A549 (cell line): Measurements from ENCODE around the gene SERPIND1.

Source experiments
- EHMT2 ChIP-seq: fragments of 200-600 bp; sonication (generic); IDR thresholded peaks from 2 replicates; pipeline ENCODE4 v1.6.1; 2016; ENCODE audit warnings: antibody characterized with exemption, low read depth, mild to moderate bottlenecking, moderate library complexity
- EP300 ChIP-seq, 2 experiments: fragments of >200 bp; sonication (Bioruptor Twin); formaldehyde crosslinking; IDR thresholded peaks; 2 replicates in 1 of 2; 3 replicates in 1 of 2; pipeline ENCODE4 v1.6.1; 2016 to 2017
- HEYL ChIP-seq: fragments of 250-450 bp; sonication (Bioruptor Pico); IDR thresholded peaks from 2 replicates; pipeline ENCODE4 v1.8.0; 2021; ENCODE audit warnings: mild to moderate bottlenecking, moderate library complexity
- MAFK ChIP-seq: fragments of 450-650 bp; IDR thresholded peaks from 2 replicates; pipeline ENCODE4 v1.6.1; 2014; ENCODE audit not compliant: partially characterized antibody
- NR3C1 ChIP-seq: fragments of >200 bp; sonication (Bioruptor Twin); formaldehyde crosslinking; IDR thresholded peaks from 3 replicates; pipeline ENCODE4 v1.6.1; 2017
- PHF8 ChIP-seq: fragments of 200-600 bp; sonication (generic); IDR thresholded peaks from 2 replicates; pipeline ENCODE4 v1.6.1; 2016; ENCODE audit warnings: low read depth, mild to moderate bottlenecking, antibody characterized with exemption, moderate library complexity, borderline replicate concordance
- RFX5 ChIP-seq: fragments of 450-650 bp; IDR thresholded peaks from 2 replicates; pipeline ENCODE4 v1.7.1; 2014; ENCODE audit warnings: antibody characterized with exemption, mild to moderate bottlenecking, moderate library complexity
- TF ChIP-seq, protein P1 (sequence below): fragments of >200 bp; sonication (Bioruptor Twin); formaldehyde crosslinking; IDR thresholded peaks from 3 replicates; pipeline ENCODE4 v1.5.1; 2016

DNA sequence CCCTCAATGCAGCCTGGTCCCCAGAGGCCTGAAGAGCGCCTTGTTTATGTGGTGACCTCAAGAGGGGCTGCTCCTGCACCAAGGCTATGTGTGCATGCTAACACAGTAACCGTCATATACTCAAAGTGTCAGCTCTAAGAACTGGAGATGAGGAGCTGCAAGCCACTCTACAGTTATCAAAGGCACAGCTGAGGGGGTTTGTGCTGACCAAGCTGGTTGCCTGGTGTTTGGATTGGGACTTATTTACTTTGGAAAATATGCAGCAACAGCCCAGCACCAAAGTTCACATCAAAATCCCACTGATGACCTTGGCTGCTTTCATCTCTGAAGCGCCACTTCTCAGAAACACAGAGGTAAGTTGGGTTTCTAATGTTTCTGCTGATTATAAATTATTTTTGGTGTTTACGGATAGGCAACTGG lies at the start of gene SERPIND1:
- TF ChIP-seq, protein P1, sequence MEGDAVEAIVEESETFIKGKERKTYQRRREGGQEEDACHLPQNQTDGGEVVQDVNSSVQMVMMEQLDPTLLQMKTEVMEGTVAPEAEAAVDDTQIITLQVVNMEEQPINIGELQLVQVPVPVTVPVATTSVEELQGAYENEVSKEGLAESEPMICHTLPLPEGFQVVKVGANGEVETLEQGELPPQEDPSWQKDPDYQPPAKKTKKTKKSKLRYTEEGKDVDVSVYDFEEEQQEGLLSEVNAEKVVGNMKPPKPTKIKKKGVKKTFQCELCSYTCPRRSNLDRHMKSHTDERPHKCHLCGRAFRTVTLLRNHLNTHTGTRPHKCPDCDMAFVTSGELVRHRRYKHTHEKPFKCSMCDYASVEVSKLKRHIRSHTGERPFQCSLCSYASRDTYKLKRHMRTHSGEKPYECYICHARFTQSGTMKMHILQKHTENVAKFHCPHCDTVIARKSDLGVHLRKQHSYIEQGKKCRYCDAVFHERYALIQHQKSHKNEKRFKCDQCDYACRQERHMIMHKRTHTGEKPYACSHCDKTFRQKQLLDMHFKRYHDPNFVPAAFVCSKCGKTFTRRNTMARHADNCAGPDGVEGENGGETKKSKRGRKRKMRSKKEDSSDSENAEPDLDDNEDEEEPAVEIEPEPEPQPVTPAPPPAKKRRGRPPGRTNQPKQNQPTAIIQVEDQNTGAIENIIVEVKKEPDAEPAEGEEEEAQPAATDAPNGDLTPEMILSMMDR, result no peak
- TF ChIP-seq PHF8 (no peak), NR3C1 (no peak), HEYL (CRISPR knock-in tag) (no peak), RFX5 (no peak), MAFK (no peak), EHMT2 (no peak), EP300 (IDR thresholded peaks at IDR 0.05) (no peak)
